Fibroblast of villous mesenchyme (primary cell): ENCODE measurements around the gene IL31. TPM values are rescaled to one million over a fixed set of nuclear protein-coding genes. Genes with fewer than 3 reads are reported as not detected.

Source experiments
- DNase-seq: peaks from one replicate; pipeline ENCODE4 v3.0.0-alpha.2; 2010; ENCODE audit warnings: low read depth
- H3K4me3 ChIP-seq: 2 replicates; pipeline ENCODE4 v1.5.1; 2011; ENCODE audit warnings: low read depth, mild to moderate bottlenecking, low read length
- CTCF ChIP-seq: IDR thresholded peaks from 2 replicates; pipeline ENCODE4 v1.5.1; 2012; ENCODE audit warnings: low read depth, mild to moderate bottlenecking, low read length; ENCODE audit not compliant: insufficient read depth
- total RNA-seq: library from RNA; depleted of rRNA; stranded (reverse); fragments of >200 nt; gene quantifications from 2 replicates; pipeline ENCODE4 v1.2.3, GENCODE V29; 2012

Gene IL31
- total RNA-seq, 1 donor, result not detected

GRCh38 chr12:122139941-122140340, 34.1 kb downstream of the IL31 start:
- no peak for TF ChIP-seq CTCF
- no peak for DNase-seq

GRCh38 chr12:122139266-122139665, 34.8 kb downstream of the IL31 start:
- TF ChIP-seq CTCF, result no peak
- no peak for DNase-seq
- no peak overlapping the region for H3K4me3 ChIP-seq

More at GRCh38 chr12:122139941-122140340, 34.1 kb downstream of the IL31 start:
- H3K4me3 ChIP-seq, result no peak overlapping the region

- no peak for DNase-seq
- H3K4me3 ChIP-seq, result no peak overlapping the region
- TF ChIP-seq CTCF, result no peak
Observed at GRCh38 chr12:122138616-122139015, 35.4 kb downstream of the IL31 start.

- no peak for TF ChIP-seq CTCF
- DNase-seq, result no peak
- no peak overlapping the region for H3K4me3 ChIP-seq
Observed at GRCh38 chr12:122138181-122138580, 35.8 kb downstream of the IL31 start.

- TF ChIP-seq CTCF, result no peak
- no peak for DNase-seq
- H3K4me3 ChIP-seq, result no peak overlapping the region
Observed at GRCh38 chr12:122137681-122138080, 36.3 kb downstream of the IL31 start.

- no peak for TF ChIP-seq CTCF
- no peak overlapping the region for H3K4me3 ChIP-seq
- DNase-seq, result no peak
Observed at GRCh38 chr12:122137229-122137628, 36.8 kb downstream of the IL31 start.

GRCh38 chr12:122135437-122136031, 38.5 kb downstream of the IL31 start:
- H3K4me3 ChIP-seq, result no peak overlapping the region
- no peak for DNase-seq
- no peak for TF ChIP-seq CTCF
